Panc1 (cell line): ENCODE results near the gene PTRHD1. TPM values are rescaled to one million over a fixed set of nuclear protein-coding genes. Genes with fewer than 3 reads are reported as not detected.
"Not testable (repeated sequence)": the region's sequence is repeated elsewhere in the genome, so short reads cannot be mapped to it uniquely, and the experiment has no call there.

Experiments
- ATAC-seq: fragments of 200-7000 bp; cut with Tn5 transposase; 2 replicates; pipeline ENCODE4 v1.9.1; 2020; ENCODE audit warnings: mild to moderate bottlenecking, moderate library complexity
- BruUV-seq: library from RNA; stranded (reverse); fragments of 400-500 nt; replicated peaks from 2 replicates; lab custom pipeline; 2021; lab: Mats Ljungman, UMichigan
- CTCF ChIA-PET: fragments of 300-600 bp; sonication (Branson Sonifier 250); formaldehyde crosslinking; loops from one replicate; lab custom pipeline; 2022; ENCODE audit warnings: antibody characterized with exemption; lab: Charles Lee
- POLR2A ChIA-PET: fragments of 300-600 bp; sonication (Branson Sonifier 250); formaldehyde crosslinking; loops from one replicate; lab custom pipeline; 2022; ENCODE audit warnings: antibody characterized with exemption; lab: Charles Lee
- DNase-seq: peaks from one replicate; pipeline ENCODE4 v3.0.0-alpha.2; 2010; ENCODE audit warnings: low read depth, low spot score
- H3K27ac ChIP-seq: 2 replicates; pipeline ENCODE4 v1.5.1; 2011; ENCODE audit warnings: mild to moderate bottlenecking, low read length, inconsistent platforms
- H3K27me3 ChIP-seq: fragments of 200-500 bp; sonication (Bioruptor generic); 2 replicates; pipeline ENCODE4 v1.6.0; 2014; ENCODE audit warnings: low read length, inconsistent platforms; ENCODE audit not compliant: control insufficient read depth, insufficient read depth
- H3K36me3 ChIP-seq: fragments of 200-500 bp; sonication (Bioruptor generic); 2 replicates; pipeline ENCODE4 v1.5.1; 2014; ENCODE audit warnings: inconsistent platforms, mild to moderate bottlenecking, low read length, moderate library complexity; ENCODE audit not compliant: control insufficient read depth, insufficient read depth
- H3K4me1 ChIP-seq: 2 replicates; pipeline ENCODE4 v1.5.1; 2011; ENCODE audit warnings: inconsistent platforms, mild to moderate bottlenecking, low read length, moderate library complexity; ENCODE audit not compliant: control insufficient read depth, insufficient read depth
- H3K4me3 ChIP-seq, 2 experiments: 2 replicates each; pipeline ENCODE4 v1.5.1; 2011 to 2012; ENCODE audit warnings: low read depth in 2 of 2, low read length in 2 of 2, mild to moderate bottlenecking in 2 of 2, inconsistent platforms in 1 of 2, moderate library complexity in 1 of 2
- H3K9me3 ChIP-seq: fragments of 200-500 bp; sonication (Bioruptor generic); 2 replicates; pipeline ENCODE4 v1.5.1; 2014; ENCODE audit warnings: low read depth, mild to moderate bottlenecking, inconsistent platforms, low read length, moderate library complexity; ENCODE audit not compliant: control insufficient read depth, insufficient read depth
- POLR2AphosphoS5 ChIP-seq: IDR thresholded peaks from 2 replicates; pipeline ENCODE4 v1.6.1; 2012; ENCODE audit warnings: mild to moderate bottlenecking, low read depth, low read length, moderate library complexity
- SIN3A ChIP-seq: IDR thresholded peaks from 2 replicates; pipeline ENCODE4 v1.6.1; 2012; ENCODE audit warnings: low read depth, mild to moderate bottlenecking, low read length, moderate library complexity, borderline replicate concordance; ENCODE audit not compliant: insufficient read depth
- TCF7L2 ChIP-seq: IDR thresholded peaks from 2 replicates; pipeline ENCODE4 v1.6.1; 2011; ENCODE audit warnings: mild to moderate bottlenecking, low read depth, low read length, inconsistent platforms
- in situ Hi-C: cut with HindIII; loops from 2 replicates; pipeline ENCODE4 v1.10.0; 2016; ENCODE audit warnings: low sequenced_read_pairs, low pct_unique_long_range_greater_than_20kb
- intact Hi-C: fragments of 100-400 bp; cut with micrococcal nuclease; formaldehyde crosslinking; loops from one replicate; pipeline ENCODE4 v1.10.0; 2022; ENCODE audit not compliant: unreplicated experiment
- total RNA-seq: library from RNA; stranded (reverse); gene quantifications from one replicate; pipeline ENCODE4 v1.2.1, GENCODE V29; 2021; ENCODE audit not compliant: unreplicated experiment
- TF ChIP-seq, protein P1 (sequence below), 2 experiments: IDR thresholded peaks; 2 replicates each; pipeline ENCODE4 v1.6.1; 2011 to 2012; ENCODE audit warnings: low read depth in 2 of 2, control low read depth in 1 of 2, low read length in 1 of 2, mild to moderate bottlenecking in 1 of 2, moderate library complexity in 1 of 2; ENCODE audit not compliant: insufficient read depth in 1 of 2
- TF ChIP-seq, protein P2 (sequence below): fragments of 450-650 bp; IDR thresholded peaks from 2 replicates; pipeline ENCODE4 v1.5.1; 2017; ENCODE audit warnings: mild to moderate bottlenecking

Gene PTRHD1
- total RNA-seq, 1 experiment from 2014 or later: 55.1 TPM

DNA sequence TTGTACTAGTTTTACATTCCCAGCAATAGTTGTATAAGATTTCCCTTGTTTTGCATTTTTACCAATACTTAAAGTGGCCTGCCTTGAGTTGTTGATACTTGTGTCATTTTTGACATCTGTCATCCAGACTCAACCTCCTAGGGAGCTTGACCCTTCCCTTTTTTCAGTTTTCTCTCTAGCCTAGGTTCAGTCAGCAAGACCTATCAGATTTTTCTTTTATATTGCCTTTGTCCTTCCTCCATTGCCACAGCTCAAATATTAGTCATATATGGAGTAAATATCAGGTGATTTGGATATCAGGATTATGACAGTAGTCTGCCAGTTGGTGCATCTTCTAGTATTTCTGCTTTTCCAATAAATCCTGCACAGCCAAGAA is 13.5 kb upstream of the PTRHD1 start:
- H3K4me3 ChIP-seq: no peak overlapping the region
- in situ Hi-C loops: no loop called here
- H3K4me1 ChIP-seq: peaks cover 8% of the 10 kb centered on the region; the same call in 1 of the 2 replicates
- 0 out of 2 replicates have a peak, but pooled peaks have one; percentile 38 for ATAC-seq
- TF ChIP-seq, protein P1, sequence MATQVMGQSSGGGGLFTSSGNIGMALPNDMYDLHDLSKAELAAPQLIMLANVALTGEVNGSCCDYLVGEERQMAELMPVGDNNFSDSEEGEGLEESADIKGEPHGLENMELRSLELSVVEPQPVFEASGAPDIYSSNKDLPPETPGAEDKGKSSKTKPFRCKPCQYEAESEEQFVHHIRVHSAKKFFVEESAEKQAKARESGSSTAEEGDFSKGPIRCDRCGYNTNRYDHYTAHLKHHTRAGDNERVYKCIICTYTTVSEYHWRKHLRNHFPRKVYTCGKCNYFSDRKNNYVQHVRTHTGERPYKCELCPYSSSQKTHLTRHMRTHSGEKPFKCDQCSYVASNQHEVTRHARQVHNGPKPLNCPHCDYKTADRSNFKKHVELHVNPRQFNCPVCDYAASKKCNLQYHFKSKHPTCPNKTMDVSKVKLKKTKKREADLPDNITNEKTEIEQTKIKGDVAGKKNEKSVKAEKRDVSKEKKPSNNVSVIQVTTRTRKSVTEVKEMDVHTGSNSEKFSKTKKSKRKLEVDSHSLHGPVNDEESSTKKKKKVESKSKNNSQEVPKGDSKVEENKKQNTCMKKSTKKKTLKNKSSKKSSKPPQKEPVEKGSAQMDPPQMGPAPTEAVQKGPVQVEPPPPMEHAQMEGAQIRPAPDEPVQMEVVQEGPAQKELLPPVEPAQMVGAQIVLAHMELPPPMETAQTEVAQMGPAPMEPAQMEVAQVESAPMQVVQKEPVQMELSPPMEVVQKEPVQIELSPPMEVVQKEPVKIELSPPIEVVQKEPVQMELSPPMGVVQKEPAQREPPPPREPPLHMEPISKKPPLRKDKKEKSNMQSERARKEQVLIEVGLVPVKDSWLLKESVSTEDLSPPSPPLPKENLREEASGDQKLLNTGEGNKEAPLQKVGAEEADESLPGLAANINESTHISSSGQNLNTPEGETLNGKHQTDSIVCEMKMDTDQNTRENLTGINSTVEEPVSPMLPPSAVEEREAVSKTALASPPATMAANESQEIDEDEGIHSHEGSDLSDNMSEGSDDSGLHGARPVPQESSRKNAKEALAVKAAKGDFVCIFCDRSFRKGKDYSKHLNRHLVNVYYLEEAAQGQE (IDR thresholded peaks at IDR 0.05; ENCODE audit: insufficient read depth in 1 of 2, low read depth in 2 of 2, low read length in 1 of 2): no peak
- TF ChIP-seq SIN3A (no peak), POLR2AphosphoS5 (no peak), TCF7L2 (no peak)
- TF ChIP-seq, protein P2, sequence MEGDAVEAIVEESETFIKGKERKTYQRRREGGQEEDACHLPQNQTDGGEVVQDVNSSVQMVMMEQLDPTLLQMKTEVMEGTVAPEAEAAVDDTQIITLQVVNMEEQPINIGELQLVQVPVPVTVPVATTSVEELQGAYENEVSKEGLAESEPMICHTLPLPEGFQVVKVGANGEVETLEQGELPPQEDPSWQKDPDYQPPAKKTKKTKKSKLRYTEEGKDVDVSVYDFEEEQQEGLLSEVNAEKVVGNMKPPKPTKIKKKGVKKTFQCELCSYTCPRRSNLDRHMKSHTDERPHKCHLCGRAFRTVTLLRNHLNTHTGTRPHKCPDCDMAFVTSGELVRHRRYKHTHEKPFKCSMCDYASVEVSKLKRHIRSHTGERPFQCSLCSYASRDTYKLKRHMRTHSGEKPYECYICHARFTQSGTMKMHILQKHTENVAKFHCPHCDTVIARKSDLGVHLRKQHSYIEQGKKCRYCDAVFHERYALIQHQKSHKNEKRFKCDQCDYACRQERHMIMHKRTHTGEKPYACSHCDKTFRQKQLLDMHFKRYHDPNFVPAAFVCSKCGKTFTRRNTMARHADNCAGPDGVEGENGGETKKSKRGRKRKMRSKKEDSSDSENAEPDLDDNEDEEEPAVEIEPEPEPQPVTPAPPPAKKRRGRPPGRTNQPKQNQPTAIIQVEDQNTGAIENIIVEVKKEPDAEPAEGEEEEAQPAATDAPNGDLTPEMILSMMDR: no peak
- CTCF ChIA-PET: no interaction called here
- no peak for DNase-seq
- BruUV-seq: no TSS peak
- POLR2A ChIA-PET: no interaction called here
- H3K36me3 ChIP-seq: no peaks in the 10 kb centered on the region
- H3K27ac ChIP-seq: peak overlapping the region; percentile 0; the same call in 1 of the 2 replicates
- H3K27me3 ChIP-seq: no peaks in the 10 kb centered on the region
- intact Hi-C loops: no loop called here
- H3K9me3 ChIP-seq: no peaks in the 10 kb centered on the region

DNA sequence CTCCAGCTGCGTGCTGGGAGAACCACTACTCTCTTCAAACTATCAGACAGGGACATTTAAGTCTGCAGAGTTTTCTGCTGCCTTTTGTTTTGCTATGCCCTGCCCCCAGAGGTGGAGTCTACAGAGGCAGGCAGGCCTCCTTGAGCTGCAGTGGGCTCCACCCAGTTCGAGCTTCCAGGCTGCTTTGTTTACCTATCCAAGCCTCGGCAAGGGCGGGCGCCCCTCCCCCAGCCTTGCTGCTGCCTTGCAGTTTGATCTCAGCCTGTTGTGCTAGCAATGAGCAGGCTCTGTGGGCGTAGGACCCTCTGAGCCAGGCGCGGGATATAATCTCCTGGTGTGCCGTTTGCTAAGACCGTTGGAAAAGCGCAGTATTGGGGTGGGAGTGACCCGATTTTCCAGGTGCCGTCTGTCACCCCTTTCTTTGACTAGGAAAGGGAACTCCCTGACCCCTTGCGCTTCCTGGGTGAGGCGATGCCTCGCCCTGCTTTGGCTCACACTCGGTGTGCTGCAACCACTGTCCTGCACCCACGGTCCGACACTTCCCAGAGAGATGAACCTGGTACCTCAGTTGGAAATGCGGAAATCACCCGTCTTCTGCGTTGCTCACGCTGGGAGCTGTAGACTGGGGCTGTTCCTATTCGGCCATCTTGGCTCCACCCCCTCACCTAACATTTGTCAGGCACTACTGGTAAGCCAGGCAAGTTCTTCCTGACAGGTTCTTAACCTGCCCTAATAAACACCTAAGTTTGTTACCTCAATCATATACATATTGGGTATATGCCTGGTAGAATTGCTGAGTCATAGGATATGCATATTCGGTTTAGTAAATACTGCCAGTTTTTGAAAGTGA is 12.8 kb upstream of the PTRHD1 start:
- H3K27ac ChIP-seq: peak overlapping the region; percentile 0; the same call in 1 of the 2 replicates
- BruUV-seq, H3K27me3 ChIP-seq, H3K4me3 ChIP-seq, H3K4me1 ChIP-seq, in situ Hi-C loops, DNase-seq, intact Hi-C loops, H3K9me3 ChIP-seq, CTCF ChIA-PET, POLR2A ChIA-PET, H3K36me3 ChIP-seq: not testable (repeated sequence)
- ATAC-seq: 0 out of 2 replicates have a peak, but pooled peaks have one; percentile 45

DNA sequence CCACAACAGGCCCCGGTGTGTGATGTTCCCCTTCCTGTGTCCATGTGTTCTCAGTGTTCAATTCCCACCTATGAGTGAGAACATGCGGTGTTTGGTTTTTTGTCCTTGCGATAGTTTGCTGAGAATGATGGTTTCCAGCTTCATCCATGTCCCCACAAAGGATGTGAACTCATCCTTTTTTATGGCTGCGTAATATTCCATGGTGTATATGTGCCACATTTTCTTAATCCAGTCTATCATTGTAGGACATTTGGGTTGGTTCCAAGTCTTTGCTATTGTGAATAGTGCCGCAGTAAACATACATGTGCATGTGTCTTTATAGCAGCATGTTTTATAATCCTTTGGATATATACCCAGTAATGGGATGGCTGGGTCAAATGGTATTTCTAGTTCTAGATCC is 7.3 kb upstream of the PTRHD1 start:
- CTCF ChIA-PET, H3K27ac ChIP-seq, H3K36me3 ChIP-seq, intact Hi-C loops, H3K4me1 ChIP-seq, POLR2A ChIA-PET, DNase-seq, H3K9me3 ChIP-seq, BruUV-seq, in situ Hi-C loops, H3K4me3 ChIP-seq, H3K27me3 ChIP-seq, ATAC-seq: not testable (repeated sequence)
